ENCODE measurements around the gene VSX1. TPM values are rescaled to one million over a fixed set of nuclear protein-coding genes. Genes with fewer than 3 reads are reported as not detected.

Gene VSX1
- total and polyA plus RNA-seq, 2 of the 4 experiments (the other 2 are of a cell fraction), result not detected

DNA sequence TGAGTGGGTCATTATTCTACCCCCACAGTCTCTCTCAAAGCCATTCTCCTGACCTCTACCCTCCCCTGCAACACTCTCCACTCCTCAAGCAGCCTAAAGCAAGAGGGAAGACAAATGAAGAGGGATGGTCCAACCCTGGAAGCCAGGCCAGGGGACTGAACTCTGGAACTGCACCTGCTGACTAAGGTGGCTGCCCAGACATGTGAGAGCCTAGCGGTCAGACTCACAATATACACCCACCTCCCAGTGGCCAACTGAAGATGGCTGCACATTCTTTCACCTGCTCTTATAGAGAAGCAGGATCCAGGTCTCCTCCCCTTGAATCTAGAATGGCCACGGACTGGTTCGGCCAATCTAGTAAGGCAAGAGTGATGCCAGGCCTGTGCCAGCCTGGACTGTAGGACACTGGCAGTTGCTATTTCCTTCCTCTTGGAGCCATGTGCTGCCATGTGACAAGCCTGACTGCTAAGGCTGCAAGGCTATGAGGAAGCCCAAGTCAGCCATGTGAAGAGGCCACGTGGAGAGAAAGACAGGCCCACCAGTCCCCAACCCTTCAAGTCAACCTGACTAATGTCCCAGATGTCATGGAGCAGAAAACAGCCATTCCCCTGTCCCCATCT, 55.8 kb downstream of the VSX1 start:
- no peak overlapping the region for H2BK5ac ChIP-seq (ENCODE audit: low read depth, low read length, poor library complexity, severe bottlenecking)
- H3K79me1 ChIP-seq (ENCODE audit: low read depth in 1 of 2, low read length in 2 of 2), result no peaks in the 10 kb centered on the region
- H3K14ac ChIP-seq (replicated peaks; ENCODE audit: low read depth, low read length), result no peak overlapping the region
- no peak overlapping the region for H3K18ac ChIP-seq (ENCODE audit: low read depth, low read length)
- no peak overlapping the region for H2AK9ac ChIP-seq (replicated peaks; ENCODE audit: low read depth, low read length, poor library complexity)
- no peak overlapping the region for H2AK5ac ChIP-seq (ENCODE audit: low read depth, low read length)
- no peak overlapping the region for H3K4ac ChIP-seq (ENCODE audit: low read depth, low read length)
- intact Hi-C loops (cut with micrococcal nuclease), result no loop called here
- H2AFZ ChIP-seq (replicated peaks; ENCODE audit: low read length, poor library complexity), result no peak overlapping the region
- DNase-seq (no peak), ATAC-seq (ENCODE audit: low read depth) (no peak)
- H2BK20ac ChIP-seq (ENCODE audit: low read depth, low read length), result no peak overlapping the region
- no peak overlapping the region for H3K56ac ChIP-seq (ENCODE audit: extremely low read depth, insufficient read depth, low read length)
- H4K20me1 ChIP-seq (ENCODE audit: insufficient read depth, low read length), result no peaks in the 10 kb centered on the region
- dilution Hi-C loops (cut with HindIII; ENCODE audit: low sequenced_read_pairs, unreplicated experiment), result no loop called here
- H3K36me3 ChIP-seq (ENCODE audit: control insufficient read depth, insufficient read depth, low read length), result no peaks in the 10 kb centered on the region
- H3K23ac ChIP-seq (ENCODE audit: low read depth, low read length), result no peak overlapping the region
- H4K5ac ChIP-seq (ENCODE audit: low read depth, low read length), result no peak overlapping the region
- TF ChIP-seq RFX5 (IDR thresholded peaks at IDR 0.05; ENCODE audit: low read depth, low read length), result no peak
- TF ChIP-seq MAFK (IDR thresholded peaks at IDR 0.05; ENCODE audit: low read depth, low read length), result no peak
- no peak for TF ChIP-seq MAZ (IDR thresholded peaks at IDR 0.05; ENCODE audit: borderline replicate concordance, low read depth, low read length)
- TF ChIP-seq, protein P1, sequence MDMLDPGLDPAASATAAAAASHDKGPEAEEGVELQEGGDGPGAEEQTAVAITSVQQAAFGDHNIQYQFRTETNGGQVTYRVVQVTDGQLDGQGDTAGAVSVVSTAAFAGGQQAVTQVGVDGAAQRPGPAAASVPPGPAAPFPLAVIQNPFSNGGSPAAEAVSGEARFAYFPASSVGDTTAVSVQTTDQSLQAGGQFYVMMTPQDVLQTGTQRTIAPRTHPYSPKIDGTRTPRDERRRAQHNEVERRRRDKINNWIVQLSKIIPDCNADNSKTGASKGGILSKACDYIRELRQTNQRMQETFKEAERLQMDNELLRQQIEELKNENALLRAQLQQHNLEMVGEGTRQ (IDR thresholded peaks at IDR 0.05; ENCODE audit: low read depth, low read length), result no peak
- TF ChIP-seq RAD21 (IDR thresholded peaks at IDR 0.05; ENCODE audit: low read length), result no peak
- TF ChIP-seq BHLHE40 (IDR thresholded peaks at IDR 0.05; ENCODE audit: low read depth, low read length), result no peak
- TF ChIP-seq CHD1 (IDR thresholded peaks at IDR 0.05; ENCODE audit: low read depth, low read length), result no peak
- TF ChIP-seq SMC3 (IDR thresholded peaks at IDR 0.05; ENCODE audit: low read depth, low read length), result no peak
- no peak for TF ChIP-seq RCOR1 (IDR thresholded peaks at IDR 0.05; ENCODE audit: insufficient replicate concordance, low read length)
- no peak for TF ChIP-seq POLR2A (IDR thresholded peaks at IDR 0.05; ENCODE audit: low read depth, low read length)
- TF ChIP-seq, protein P2, sequence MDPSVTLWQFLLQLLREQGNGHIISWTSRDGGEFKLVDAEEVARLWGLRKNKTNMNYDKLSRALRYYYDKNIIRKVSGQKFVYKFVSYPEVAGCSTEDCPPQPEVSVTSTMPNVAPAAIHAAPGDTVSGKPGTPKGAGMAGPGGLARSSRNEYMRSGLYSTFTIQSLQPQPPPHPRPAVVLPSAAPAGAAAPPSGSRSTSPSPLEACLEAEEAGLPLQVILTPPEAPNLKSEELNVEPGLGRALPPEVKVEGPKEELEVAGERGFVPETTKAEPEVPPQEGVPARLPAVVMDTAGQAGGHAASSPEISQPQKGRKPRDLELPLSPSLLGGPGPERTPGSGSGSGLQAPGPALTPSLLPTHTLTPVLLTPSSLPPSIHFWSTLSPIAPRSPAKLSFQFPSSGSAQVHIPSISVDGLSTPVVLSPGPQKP (IDR thresholded peaks at IDR 0.05; ENCODE audit: borderline replicate concordance, low read depth, low read length), result no peak
- TF ChIP-seq FOS (IDR thresholded peaks at IDR 0.05; ENCODE audit: low read depth, low read length), result no peak
- no peak for TF ChIP-seq CEBPB (IDR thresholded peaks at IDR 0.05; ENCODE audit: low read depth, low read length)
- no peak for TF ChIP-seq MXI1 (IDR thresholded peaks at IDR 0.05; ENCODE audit: borderline replicate concordance, low read depth, low read length)
- no peak for TF ChIP-seq NFE2L2 (IDR thresholded peaks at IDR 0.05; ENCODE audit: low read depth, low read length)
- TF ChIP-seq, protein P3, sequence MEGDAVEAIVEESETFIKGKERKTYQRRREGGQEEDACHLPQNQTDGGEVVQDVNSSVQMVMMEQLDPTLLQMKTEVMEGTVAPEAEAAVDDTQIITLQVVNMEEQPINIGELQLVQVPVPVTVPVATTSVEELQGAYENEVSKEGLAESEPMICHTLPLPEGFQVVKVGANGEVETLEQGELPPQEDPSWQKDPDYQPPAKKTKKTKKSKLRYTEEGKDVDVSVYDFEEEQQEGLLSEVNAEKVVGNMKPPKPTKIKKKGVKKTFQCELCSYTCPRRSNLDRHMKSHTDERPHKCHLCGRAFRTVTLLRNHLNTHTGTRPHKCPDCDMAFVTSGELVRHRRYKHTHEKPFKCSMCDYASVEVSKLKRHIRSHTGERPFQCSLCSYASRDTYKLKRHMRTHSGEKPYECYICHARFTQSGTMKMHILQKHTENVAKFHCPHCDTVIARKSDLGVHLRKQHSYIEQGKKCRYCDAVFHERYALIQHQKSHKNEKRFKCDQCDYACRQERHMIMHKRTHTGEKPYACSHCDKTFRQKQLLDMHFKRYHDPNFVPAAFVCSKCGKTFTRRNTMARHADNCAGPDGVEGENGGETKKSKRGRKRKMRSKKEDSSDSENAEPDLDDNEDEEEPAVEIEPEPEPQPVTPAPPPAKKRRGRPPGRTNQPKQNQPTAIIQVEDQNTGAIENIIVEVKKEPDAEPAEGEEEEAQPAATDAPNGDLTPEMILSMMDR (conservative IDR thresholded peaks at IDR 0.05; ENCODE audit: low read depth, low read length), result no peak
- H2BK15ac ChIP-seq (ENCODE audit: low read depth, low read length), result no peak overlapping the region
- POLR2A ChIA-PET (ENCODE audit: unreplicated experiment), result no interaction called here
- no peak overlapping the region for H3K9ac ChIP-seq (ENCODE audit: low read depth, low read length)
- in situ Hi-C loops (cut with MboI; ENCODE audit: low sequenced_read_pairs), result no loop called here
- H3K27me3 ChIP-seq (ENCODE audit: control insufficient read depth, insufficient read depth, low read length), result no peaks in the 10 kb centered on the region; the same call in none of the 2 replicates
- CTCF ChIA-PET, result no interaction called here
- BruUV-seq (replicated peaks), result no TSS peak
- H4K8ac ChIP-seq (ENCODE audit: low read depth in 2 of 2, low read length in 2 of 2), result no peak overlapping the region
- no peak overlapping the region for H3K4me2 ChIP-seq (ENCODE audit: low read depth, low read length)
- H2BK120ac ChIP-seq (ENCODE audit: low read depth, low read length), result no peak overlapping the region
- H3K9me1 ChIP-seq (ENCODE audit: insufficient read depth, low read length), result no peaks in the 10 kb centered on the region
- no peaks in the 10 kb centered on the region for H3K4me1 ChIP-seq (ENCODE audit: control insufficient read depth, insufficient read depth, low read length)
- 87% methylated on average over 2 of the region's 4 CpGs; no CpG with 5 or more reads in 1 of the 2 experiments for WGBS, 2 experiments (ENCODE audit: extremely low coverage in 2 of 2, insufficient read length in 1 of 2)
- H3K27ac ChIP-seq (ENCODE audit: insufficient read depth, low read length), result no peak overlapping the region
- no peak overlapping the region for H4K91ac ChIP-seq (ENCODE audit: insufficient read depth, low read depth, low read length)
- H3K4me3 ChIP-seq (ENCODE audit: insufficient read depth, low read depth, low read length), result no peak overlapping the region
- H3K9me3 ChIP-seq (ENCODE audit: control insufficient read depth, insufficient read depth, low read length), result no peaks in the 10 kb centered on the region

Data from IMR-90 (cell line).